Measurements from ENCODE around the gene ACTR10.
"Not testable (repeated sequence)": the region's sequence is repeated elsewhere in the genome, so short reads cannot be mapped to it uniquely, and the experiment has no call there.

Gene ACTR10

GRCh38 chr14:58215191-58215914, 15.4 kb downstream of the ACTR10 start:
- no peak for DNase-seq (ENCODE audit: low read depth in 1 of 2, low spot score in 1 of 2)

GRCh38 chr14:58216544-58216943, 16.6 kb downstream of the ACTR10 start:
- no peak for DNase-seq (ENCODE audit: low read depth in 1 of 2, low spot score in 1 of 2)

- no peak for DNase-seq (ENCODE audit: low read depth in 1 of 2, low spot score in 1 of 2)
These were observed 27.3 kb downstream of the ACTR10 start for GRCh38 chr14:58227096-58227819.

- no peak for DNase-seq (ENCODE audit: low read depth in 1 of 2, low spot score in 1 of 2)
These were observed 38.6 kb downstream of the ACTR10 start for GRCh38 chr14:58238252-58239243.

- peak; percentile 61 to 74 for DNase-seq (ENCODE audit: low read depth in 1 of 2, low spot score in 1 of 2)
These were observed 39.6 kb downstream of the ACTR10 start for GRCh38 chr14:58239244-58240195.

GRCh38 chr14:58243790-58244555, 44.0 kb downstream of the ACTR10 start:
- no peak for DNase-seq (ENCODE audit: low read depth in 1 of 2, low spot score in 1 of 2)

- DNase-seq (ENCODE audit: low read depth in 1 of 2, low spot score in 1 of 2): peak; percentile 95 to 96
These were observed 44.8 kb downstream of the ACTR10 start, which contains the start of gene PSMA3 for GRCh38 chr14:58244556-58245387. Gene PSMA3 (plus strand): TSS chr14:58244843. CDS start chr14:58244921, 78 bp downstream.

GRCh38 chr14:58245562-58245961, 45.6 kb downstream of the ACTR10 start:
- DNase-seq (ENCODE audit: low read depth in 1 of 2, low spot score in 1 of 2): no peak

- DNase-seq (ENCODE audit: low read depth in 1 of 2, low spot score in 1 of 2): no peak
These were observed 49.7 kb downstream of the ACTR10 start for GRCh38 chr14:58249611-58250010.

- no peak for DNase-seq (ENCODE audit: low read depth in 1 of 2, low spot score in 1 of 2)
These were observed 58.2 kb downstream of the ACTR10 start for GRCh38 chr14:58258156-58258555.

- not testable (repeated sequence) for DNase-seq (ENCODE audit: low read depth in 1 of 2, low spot score in 1 of 2)
These were observed 62.1 kb downstream of the ACTR10 start for GRCh38 chr14:58262005-58262404.

GRCh38 chr14:58265401-58265800, 65.5 kb downstream of the ACTR10 start:
- DNase-seq (ENCODE audit: low read depth in 1 of 2, low spot score in 1 of 2): no peak

GRCh38 chr14:58270628-58271027, 70.7 kb downstream of the ACTR10 start:
- no peak for DNase-seq (ENCODE audit: low read depth in 1 of 2, low spot score in 1 of 2)

GRCh38 chr14:58272588-58273372, 72.8 kb downstream of the ACTR10 start:
- DNase-seq (ENCODE audit: low read depth in 1 of 2, low spot score in 1 of 2): no peak

GRCh38 chr14:58274881-58275280, 74.9 kb downstream of the ACTR10 start:
- DNase-seq (ENCODE audit: low read depth in 1 of 2, low spot score in 1 of 2): no peak

GRCh38 chr14:58275527-58276190, 75.7 kb downstream of the ACTR10 start:
- no peak for DNase-seq (ENCODE audit: low read depth in 1 of 2, low spot score in 1 of 2)

- DNase-seq (ENCODE audit: low read depth in 1 of 2, low spot score in 1 of 2): no peak
These were observed 76.3 kb downstream of the ACTR10 start for GRCh38 chr14:58276208-58276607.

All from activated T-helper 1 cell treated with anti-CD3 and anti-CD28 coated beads, Interleukin-2, amount 50 U/mL, for 16 hours (primary cell).